Neuronal stem cell (in vitro differentiated cells): ENCODE results near the gene ID3.
"Not testable (repeated sequence)": the region's sequence is repeated elsewhere in the genome, so short reads cannot be mapped to it uniquely, and the experiment has no call there.

Source experiments
- DNase-seq: peaks from one replicate; pipeline ENCODE4 v3.0.0-alpha.2; 2013; ENCODE audit warnings: low spot score
- H2AFZ ChIP-seq: one replicate; pipeline ENCODE4 v1.6.1; 2013; ENCODE audit warnings: mild to moderate bottlenecking, low read length, inconsistent platforms
- H2AK5ac ChIP-seq: 2 replicates; pipeline ENCODE4 v1.6.1; 2013; ENCODE audit warnings: low read depth, mild to moderate bottlenecking, inconsistent platforms, low read length, moderate library complexity, mixed read lengths
- H2BK120ac ChIP-seq: 2 replicates; pipeline ENCODE4 v1.6.1; 2013; ENCODE audit warnings: low read depth, mild to moderate bottlenecking, inconsistent platforms, low read length, moderate library complexity, mixed read lengths
- H2BK12ac ChIP-seq: one replicate; pipeline ENCODE4 v1.6.1; 2013; ENCODE audit warnings: low read length, inconsistent platforms
- H2BK15ac ChIP-seq: 2 replicates; pipeline ENCODE4 v1.6.1; 2013; ENCODE audit warnings: mild to moderate bottlenecking, low read length, inconsistent platforms, mixed read lengths
- H2BK5ac ChIP-seq: one replicate; pipeline ENCODE4 v1.6.1; 2013; ENCODE audit warnings: inconsistent platforms, mild to moderate bottlenecking, low read length, moderate library complexity
- H3K14ac ChIP-seq: one replicate; pipeline ENCODE4 v1.6.1; 2013; ENCODE audit warnings: low read length, inconsistent platforms
- H3K18ac ChIP-seq: 2 replicates; pipeline ENCODE4 v1.6.1; 2013; ENCODE audit warnings: low read length, inconsistent platforms
- H3K23ac ChIP-seq: 2 replicates; pipeline ENCODE4 v1.6.1; 2013; ENCODE audit warnings: low read depth, mild to moderate bottlenecking, mixed read lengths, low read length, inconsistent platforms; ENCODE audit not compliant: poor library complexity
- H3K27ac ChIP-seq: replicated peaks from 3 replicates; pipeline ENCODE4 v1.5.1; 2013; ENCODE audit warnings: low read length, inconsistent platforms
- H3K27me3 ChIP-seq, 3 experiments: 2 replicates each; pipeline ENCODE4 v1.6.1; 2013; ENCODE audit warnings: low read length in 3 of 3, mild to moderate bottlenecking in 2 of 3, inconsistent platforms in 1 of 3, low read depth in 1 of 3, mixed read lengths in 1 of 3, moderate library complexity in 1 of 3; ENCODE audit not compliant: control insufficient read depth in 3 of 3, insufficient read depth in 3 of 3
- H3K36me3 ChIP-seq, 2 donors: replicated peaks in 1 of 2; 2 replicates each; pipeline ENCODE4 v1.6.1; 2013; ENCODE audit warnings: low read length in 2 of 2; ENCODE audit not compliant: control insufficient read depth in 2 of 2, insufficient read depth in 2 of 2
- H3K4ac ChIP-seq: 2 replicates; pipeline ENCODE4 v1.6.1; 2013; ENCODE audit warnings: inconsistent platforms, mild to moderate bottlenecking, low read length, moderate library complexity
- H3K4me1 ChIP-seq, 2 donors: 1 replicate in 1 of 2; 2 replicates in 1 of 2; pipeline ENCODE4 v1.6.1; 2013; ENCODE audit warnings: low read length in 2 of 2, low read depth in 1 of 2; ENCODE audit not compliant: control insufficient read depth in 2 of 2, insufficient read depth in 1 of 2
- H3K4me2 ChIP-seq: one replicate; pipeline ENCODE4 v1.6.1; 2013; ENCODE audit warnings: mild to moderate bottlenecking, low read length, inconsistent platforms; ENCODE audit not compliant: insufficient read depth, poor library complexity, severe bottlenecking
- H3K4me3 ChIP-seq, 2 donors: 2 replicates each; pipeline ENCODE4 v1.5.1; 2013; ENCODE audit warnings: low read length in 2 of 2, mild to moderate bottlenecking in 2 of 2, inconsistent platforms in 1 of 2, moderate library complexity in 1 of 2
- H3K79me1 ChIP-seq: one replicate; pipeline ENCODE4 v1.6.1; 2013; ENCODE audit warnings: low read depth, mild to moderate bottlenecking, inconsistent platforms, low read length, moderate library complexity
- H3K9ac ChIP-seq: one replicate; pipeline ENCODE4 v1.6.1; 2013; ENCODE audit warnings: mild to moderate bottlenecking, low read depth, low read length, inconsistent platforms; ENCODE audit not compliant: poor library complexity
- H3K9me3 ChIP-seq, 2 donors: replicated peaks in 1 of 2; 2 replicates each; pipeline versions ENCODE3 to v1.6.1; 2013; ENCODE audit warnings: low read length in 2 of 2, mild to moderate bottlenecking in 2 of 2, inconsistent platforms in 1 of 2, low read depth in 1 of 2, mixed read lengths in 1 of 2, moderate library complexity in 1 of 2; ENCODE audit not compliant: control insufficient read depth in 2 of 2, insufficient read depth in 1 of 2
- H4K8ac ChIP-seq: one replicate; pipeline ENCODE4 v1.6.1; 2013; ENCODE audit warnings: low read depth, mild to moderate bottlenecking, inconsistent platforms, low read length, moderate library complexity
- H4K91ac ChIP-seq: one replicate; pipeline ENCODE4 v1.6.1; 2013; ENCODE audit warnings: low read length, low read depth, mild to moderate bottlenecking, inconsistent platforms; ENCODE audit not compliant: poor library complexity
- WGBS, 2 donors: extraction: QIAGEN DNeasy Blood & Tissue Kit; methylation state at CpG; one replicate each; pipeline ENCODE4 v1.1.7; 2013; ENCODE audit warnings: missing lambda C conversion rate in 2 of 2, mixed read lengths in 1 of 2; ENCODE audit not compliant: insufficient read length in 2 of 2, insufficient replicate concordance in 1 of 2; ENCODE audit errors: extremely low coverage in 2 of 2; 5-methylcytosine and 5-hydroxymethylcytosine counted together

The ID3 gene

DNA sequence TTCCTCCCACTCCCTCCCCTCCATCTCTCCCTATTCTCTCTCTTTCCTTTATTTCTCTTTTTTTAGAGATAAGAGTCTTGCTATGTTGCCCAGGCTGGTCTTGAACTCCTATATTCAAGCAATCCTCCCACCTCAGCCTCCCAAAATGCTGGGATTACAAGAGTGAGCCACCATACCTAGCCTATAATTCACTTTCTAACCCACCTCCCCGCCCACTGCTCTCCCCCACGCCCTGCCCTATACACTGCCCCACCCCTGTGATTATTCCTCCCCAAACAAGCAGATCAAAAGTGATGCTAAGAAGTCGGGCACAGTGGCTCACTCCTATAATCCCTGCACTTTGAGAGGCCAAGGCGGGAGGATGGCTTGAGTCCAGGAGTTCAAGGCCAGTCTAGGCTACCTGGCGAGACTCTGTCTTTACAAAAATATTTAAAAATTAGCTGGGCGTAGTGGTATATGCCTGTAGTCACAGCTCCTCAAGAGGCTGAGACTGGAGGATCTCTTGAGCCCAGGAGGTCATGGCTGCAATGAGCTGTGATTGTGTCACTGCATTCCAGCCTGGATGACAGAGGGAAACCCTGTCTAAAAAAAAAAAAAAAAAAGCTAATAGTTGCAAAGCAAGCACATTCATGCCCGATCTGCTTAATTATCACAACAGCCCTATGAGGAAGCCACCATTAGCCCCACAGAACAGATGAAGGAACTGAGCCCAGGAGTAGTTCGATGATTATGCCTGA, 15.4 kb downstream of the ID3 start:
- Histone ChIP-seq H3K4me1 (peaks cover 10 to 11% of the 10 kb centered on the region in 2 donors), H3K18ac (no peak overlapping the region), H3K14ac (no peak overlapping the region), H4K8ac (no peak overlapping the region), H3K79me1 (no peaks in the 10 kb centered on the region), H3K4me2 (no peak overlapping the region), H3K23ac (no peak overlapping the region), H3K27me3 (no peaks in the 10 kb centered on the region), H2AFZ (no peak overlapping the region), H2AK5ac (no peak overlapping the region), H2BK15ac (no peak overlapping the region), H2BK5ac (no peak overlapping the region), H4K91ac (no peak overlapping the region), H2BK12ac (no peak overlapping the region), H3K4ac (no peak overlapping the region), H3K9me3 (no peaks in the 10 kb centered on the region), H3K4me3 (no peak overlapping the region), H3K36me3 (no peaks in the 10 kb centered on the region), H2BK120ac (no peak overlapping the region), H3K27ac (no peak overlapping the region), H3K9ac (no peak overlapping the region)
- WGBS, 2 donors: no CpG with 5 or more reads among the region's 8 CpGs
- no peak for DNase-seq

DNA sequence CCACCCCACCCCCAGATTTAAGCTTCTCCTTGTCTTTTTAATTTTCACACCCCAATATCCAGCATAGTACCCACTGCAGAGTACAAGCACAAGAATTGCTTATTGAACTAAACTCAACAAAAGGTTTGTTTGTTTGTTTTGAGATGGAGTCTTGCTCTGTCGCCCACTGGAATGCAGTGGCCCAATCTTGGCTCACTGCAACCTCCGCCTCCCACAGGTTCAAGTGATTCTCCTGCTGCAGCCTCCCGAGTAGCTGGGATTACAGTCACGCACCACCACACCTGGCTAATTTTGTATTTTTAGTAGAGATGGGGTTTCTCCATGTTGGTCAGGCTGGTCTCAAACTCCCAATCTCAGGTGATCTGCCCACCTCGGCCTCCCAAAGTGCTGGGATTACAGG, 16.4 kb downstream of the ID3 start:
- not testable (repeated sequence) for H3K9ac ChIP-seq, H3K18ac ChIP-seq
- no CpG with 5 or more reads among the region's 5 CpGs for WGBS, 2 donors

DNA sequence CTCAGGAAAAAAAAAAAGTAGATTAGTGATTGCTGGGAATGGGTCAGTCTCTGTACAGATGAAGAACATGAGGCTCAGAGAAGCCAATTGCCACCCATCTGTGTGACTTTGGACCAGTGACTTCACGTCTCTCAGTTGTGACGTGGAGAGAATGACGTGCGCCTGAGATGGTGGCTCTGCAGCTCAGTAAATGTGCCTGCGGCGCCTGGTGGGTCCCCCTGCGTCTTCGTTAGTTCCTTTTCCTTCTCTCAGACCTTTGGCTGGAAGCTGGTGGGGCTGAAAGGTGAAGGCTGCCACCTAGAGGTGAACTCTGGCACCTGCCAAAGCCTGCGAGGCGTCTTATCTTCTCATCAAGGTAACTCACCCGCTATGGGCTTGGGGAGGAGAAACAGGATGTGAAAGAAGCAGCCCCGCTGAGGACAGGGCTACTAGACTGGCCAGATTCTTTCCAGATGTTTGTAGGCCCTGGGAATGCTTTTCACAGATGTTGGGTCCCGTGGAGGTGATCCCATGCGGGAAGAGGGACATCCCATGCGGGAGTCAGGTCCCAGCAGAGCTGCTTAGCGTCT, 19.5 kb downstream of the ID3 start:
- Histone ChIP-seq H3K79me1 (no peaks in the 10 kb centered on the region), H3K9me3 (no peaks in the 10 kb centered on the region), H3K27me3 (no peaks in the 10 kb centered on the region), H2BK12ac (no peak overlapping the region), H3K4ac (no peak overlapping the region), H2BK15ac (no peak overlapping the region), H3K4me3 (no peak overlapping the region), H3K14ac (no peak overlapping the region), H2AFZ (peak overlapping the region; percentile 77), H3K4me2 (no peak overlapping the region), H3K4me1 (peaks cover under 1 to 2% of the 10 kb centered on the region in 2 donors), H3K23ac (no peak overlapping the region), H2AK5ac (no peak overlapping the region), H3K36me3 (no peaks in the 10 kb centered on the region), H4K91ac (no peak overlapping the region), H3K18ac (no peak overlapping the region), H3K27ac (no peak overlapping the region), H3K9ac (peak overlapping the region; percentile 53), H2BK5ac (no peak overlapping the region), H4K8ac (no peak overlapping the region), H2BK120ac (no peak overlapping the region)
- WGBS, 2 donors: no CpG with 5 or more reads among the region's 16 CpGs
- peak; percentile 87 for DNase-seq

More for the DNA sequence above, 16.4 kb downstream of the ID3 start:
- H4K8ac ChIP-seq, H3K79me1 ChIP-seq, DNase-seq, H2AFZ ChIP-seq, H3K27me3 ChIP-seq, H2BK12ac ChIP-seq, H3K14ac ChIP-seq, H3K4ac ChIP-seq, H2AK5ac ChIP-seq, H3K4me3 ChIP-seq, H3K4me2 ChIP-seq, H2BK120ac ChIP-seq, H2BK5ac ChIP-seq, H4K91ac ChIP-seq, H3K9me3 ChIP-seq, H3K23ac ChIP-seq, H3K4me1 ChIP-seq, H3K36me3 ChIP-seq, H2BK15ac ChIP-seq, H3K27ac ChIP-seq: not testable (repeated sequence)

DNA sequence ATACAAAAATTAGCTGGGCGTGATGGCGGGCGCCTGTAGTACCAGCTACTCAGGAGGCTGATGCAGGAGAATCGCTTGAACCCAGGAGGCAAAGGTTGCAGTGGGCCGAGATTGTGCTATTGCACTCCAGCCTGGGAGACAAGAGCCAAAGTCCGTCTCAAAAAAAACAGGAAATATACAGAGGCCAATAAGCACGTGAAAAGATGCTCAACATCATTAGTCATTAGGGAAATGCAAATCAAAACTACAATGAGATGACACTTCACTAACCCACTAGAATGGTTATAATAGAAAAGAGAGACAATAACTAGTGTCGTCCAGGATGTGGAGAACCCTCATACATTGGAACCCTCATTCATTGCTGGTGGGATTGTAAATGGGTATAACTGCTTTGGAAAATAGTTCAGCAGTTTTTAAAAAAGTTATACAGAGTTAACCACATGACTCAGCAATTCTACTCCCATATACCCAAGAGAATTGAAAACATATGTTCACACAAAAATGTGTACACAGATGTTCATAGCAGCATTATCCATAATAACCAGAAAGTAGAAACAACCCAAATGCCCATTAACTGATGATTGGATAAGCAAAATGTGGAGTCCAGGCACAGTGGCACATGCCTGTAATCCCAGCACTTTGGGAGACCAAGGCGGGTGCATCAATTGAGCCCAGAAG, 21.9 kb downstream of the ID3 start:
- DNase-seq: no peak
- no peak overlapping the region for H3K9ac ChIP-seq
- no peak overlapping the region for H4K8ac ChIP-seq
- peaks cover under 1 to 2% of the 10 kb centered on the region in 2 donors for H3K4me1 ChIP-seq
- H4K91ac ChIP-seq: no peak overlapping the region
- no peaks in the 10 kb centered on the region for H3K79me1 ChIP-seq
- H3K14ac ChIP-seq: no peak overlapping the region
- no peak overlapping the region for H2BK15ac ChIP-seq
- no peak overlapping the region for H2AK5ac ChIP-seq
- no CpG with 5 or more reads among the region's 9 CpGs for WGBS, 2 donors
- H3K27me3 ChIP-seq: no peaks in the 10 kb centered on the region
- no peak overlapping the region for H3K23ac ChIP-seq
- H2BK12ac ChIP-seq: no peak overlapping the region
- H2AFZ ChIP-seq: no peak overlapping the region
- H2BK120ac ChIP-seq: no peak overlapping the region
- H3K18ac ChIP-seq: no peak overlapping the region
- no peak overlapping the region for H3K4ac ChIP-seq
- H3K4me3 ChIP-seq: no peak overlapping the region
- H3K36me3 ChIP-seq: no peaks in the 10 kb centered on the region
- H2BK5ac ChIP-seq: no peak overlapping the region
- no peak overlapping the region for H3K4me2 ChIP-seq
- no peaks in the 10 kb centered on the region for H3K9me3 ChIP-seq
- H3K27ac ChIP-seq: no peak overlapping the region
